ENCODE results near the gene CAPN11.
"Not testable (repeated sequence)": the region's sequence is repeated elsewhere in the genome, so short reads cannot be mapped to it uniquely, and the experiment has no call there.

Gene CAPN11

DNA sequence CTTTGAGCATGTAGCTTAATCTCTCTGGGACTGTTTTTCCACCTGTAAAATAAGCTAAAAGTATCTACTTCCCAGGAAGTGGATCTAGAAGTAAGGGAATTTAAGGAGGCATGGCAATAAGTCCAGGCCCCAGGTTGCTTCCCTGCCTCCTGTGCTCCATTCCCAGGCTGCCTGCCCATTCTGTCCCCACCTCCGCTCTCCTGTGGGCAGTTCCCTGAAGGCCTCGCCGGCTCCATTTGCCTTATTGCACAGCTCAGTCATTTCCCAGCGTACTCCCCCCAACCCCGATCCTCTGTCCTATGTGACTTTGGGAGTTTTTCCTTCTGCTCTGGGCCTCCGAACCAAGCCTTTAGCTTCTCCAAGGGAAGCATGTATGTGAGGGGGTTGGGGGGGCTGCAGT is 69.4 kb downstream of the CAPN11 start:
- no peak for DNase-seq (ENCODE audit: low spot score)

DNA sequence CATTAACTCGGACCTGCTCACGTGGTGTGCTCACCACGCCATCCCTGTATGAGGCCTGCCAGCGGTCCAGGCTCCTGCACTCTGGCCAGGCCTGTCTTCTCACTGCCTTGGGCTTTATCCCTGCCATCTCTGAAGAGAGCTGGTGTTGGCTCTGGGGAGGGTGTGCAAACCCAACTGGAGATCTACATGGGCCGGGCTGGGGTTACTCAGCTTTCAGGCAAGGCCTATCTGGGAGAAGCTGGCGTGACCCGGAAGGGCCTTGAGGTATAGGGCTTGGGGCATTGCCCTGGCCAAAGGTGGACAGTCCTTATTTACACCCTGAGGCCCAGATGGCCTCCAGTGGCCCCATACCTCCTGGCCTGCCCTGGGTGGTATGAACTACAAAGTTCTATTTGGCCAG is 69.8 kb downstream of the CAPN11 start:
- DNase-seq (ENCODE audit: low spot score), result no peak

GRCh38 chr6:44228836-44229235 is 70.2 kb downstream of the CAPN11 start:
- no peak for DNase-seq (ENCODE audit: low spot score)

GRCh38 chr6:44229376-44230033 is 70.9 kb downstream of the CAPN11 start:
- DNase-seq (ENCODE audit: low spot score), result no peak

DNA sequence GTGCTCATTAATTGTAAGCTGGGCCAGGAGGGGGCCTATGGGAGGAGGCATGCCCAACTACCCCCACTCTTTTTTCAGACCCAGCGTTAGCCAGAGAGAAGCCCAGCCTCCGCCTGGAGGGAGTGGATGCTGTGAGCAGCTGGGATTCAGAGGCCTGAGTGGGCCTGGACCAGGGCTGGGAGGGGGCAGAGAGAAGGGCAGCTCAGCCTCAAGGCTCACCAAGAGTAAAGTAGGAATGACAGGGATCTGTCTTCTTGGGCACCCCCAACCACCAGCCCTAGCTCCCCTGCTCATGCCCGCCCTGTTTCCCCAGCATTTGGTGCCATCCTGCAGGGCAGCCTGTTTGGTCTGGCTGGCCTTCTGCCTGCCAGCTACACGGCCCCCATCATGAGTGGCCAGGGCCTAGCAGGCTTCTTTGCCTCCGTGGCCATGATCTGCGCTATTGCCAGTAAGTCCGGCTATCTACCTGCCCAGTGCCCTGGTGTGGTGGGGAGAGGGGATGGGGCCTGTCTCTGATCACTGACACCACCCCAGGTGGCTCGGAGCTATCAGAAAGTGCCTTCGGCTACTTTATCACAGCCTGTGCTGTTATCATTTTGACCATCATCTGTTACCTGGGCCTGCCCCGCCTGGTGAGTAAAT is 71.5 kb downstream of the CAPN11 start:
- no peak for DNase-seq (ENCODE audit: low spot score)

GRCh38 chr6:44231426-44231825 is 72.8 kb downstream of the CAPN11 start:
- DNase-seq (ENCODE audit: low spot score), result not testable (repeated sequence)

DNA sequence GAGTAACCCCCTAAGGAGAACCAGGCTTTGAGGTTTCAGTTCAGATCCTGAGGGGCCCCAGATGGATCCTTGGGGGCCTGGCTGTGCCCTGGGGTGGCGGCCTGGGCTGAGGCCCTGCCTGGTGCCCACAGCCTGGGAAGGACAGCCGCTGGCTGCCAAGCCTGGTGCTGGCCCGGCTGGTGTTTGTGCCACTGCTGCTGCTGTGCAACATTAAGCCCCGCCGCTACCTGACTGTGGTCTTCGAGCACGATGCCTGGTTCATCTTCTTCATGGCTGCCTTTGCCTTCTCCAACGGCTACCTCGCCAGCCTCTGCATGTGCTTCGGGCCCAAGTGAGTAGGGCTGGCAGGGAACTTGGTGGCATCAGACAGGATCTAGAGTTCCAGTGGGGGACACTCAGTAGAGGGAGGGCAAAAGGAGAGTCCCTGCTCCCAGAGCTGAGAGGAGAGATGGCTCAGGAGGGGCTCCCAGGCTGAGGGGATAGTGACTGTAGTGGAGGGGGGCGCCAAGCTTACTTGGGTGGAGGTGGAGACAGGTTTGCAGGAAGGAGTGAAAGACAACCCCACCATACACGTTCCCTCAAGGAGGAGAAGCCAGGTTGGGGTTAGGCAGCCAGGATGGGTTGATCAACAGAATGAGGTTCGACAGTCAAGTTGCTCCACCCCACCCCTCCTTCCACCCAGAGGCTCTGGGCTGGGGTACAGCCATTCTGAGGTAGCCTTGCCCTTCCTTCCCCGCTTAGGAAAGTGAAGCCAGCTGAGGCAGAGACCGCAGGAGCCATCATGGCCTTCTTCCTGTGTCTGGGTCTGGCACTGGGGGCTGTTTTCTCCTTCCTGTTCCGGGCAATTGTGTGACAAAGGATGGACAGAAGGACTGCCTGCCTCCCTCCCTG is 74.3 kb downstream of the CAPN11 start:
- DNase-seq (ENCODE audit: low spot score), result no peak

- no peak for DNase-seq (ENCODE audit: low spot score)
Observed at GRCh38 chr6:44233567-44234100, 75.0 kb downstream of the CAPN11 start.

All from iPS-NIHi11 (cell line).